H1 (cell line): ENCODE results near the gene KCNK7. TPM values are rescaled to one million over a fixed set of nuclear protein-coding genes. Genes with fewer than 3 reads are reported as not detected.
A peak's percentile ranks its signal among the peaks of the same experiment; 100 is the strongest.

Experiments used
- CTCF ChIA-PET: fragments of 300-600 bp; sonication (Branson Sonifier 250); formaldehyde crosslinking; loops from one replicate; lab custom pipeline; 2021; ENCODE audit not compliant: partially characterized antibody; lab: Charles Lee
- POLR2A ChIA-PET: fragments of 300-600 bp; sonication (Branson Sonifier 250); formaldehyde crosslinking; loops from one replicate; lab custom pipeline; 2021; ENCODE audit warnings: inconsistent platforms; ENCODE audit not compliant: partially characterized antibody; lab: Charles Lee
- DNase-seq, 2 experiments: peaks; one replicate each; pipeline versions ENCODE4 v3.0.0 to v3.0.0-alpha.2; 2010 to 2022; ENCODE audit warnings: low spot score in 2 of 2, low read depth in 1 of 2, mixed read lengths in 1 of 2
- FAIRE-seq: peaks from 2 replicates; lab custom pipeline; 2011; peaks lifted over from hg19 to GRCh38; lab: Jason Lieb, UNC
- H2AFZ ChIP-seq: 2 replicates; pipeline ENCODE4 v1.8.1; 2012; ENCODE audit warnings: low read length, inconsistent platforms
- H2AK5ac ChIP-seq: 2 replicates; pipeline ENCODE4 v1.6.1; 2013; ENCODE audit warnings: low read depth, low read length
- H2BK120ac ChIP-seq: replicated peaks from 2 replicates; pipeline ENCODE3; 2013; ENCODE audit warnings: low read depth, low read length, inconsistent platforms
- H2BK12ac ChIP-seq: 2 replicates; pipeline ENCODE4 v1.6.1; 2013; ENCODE audit warnings: low read depth, low read length
- H2BK15ac ChIP-seq: 2 replicates; pipeline ENCODE4 v1.6.1; 2013; ENCODE audit warnings: low read length
- H2BK20ac ChIP-seq: 2 replicates; pipeline ENCODE4 v1.6.1; 2013; ENCODE audit warnings: low read length
- H2BK5ac ChIP-seq: 2 replicates; pipeline ENCODE4 v1.6.1; 2013; ENCODE audit warnings: low read depth, low read length
- H3K14ac ChIP-seq: 2 replicates; pipeline ENCODE4 v1.6.1; 2013; ENCODE audit warnings: inconsistent platforms; ENCODE audit not compliant: insufficient read length
- H3K18ac ChIP-seq: 2 replicates; pipeline ENCODE4 v1.6.1; 2013; ENCODE audit warnings: low read length; ENCODE audit errors: extremely low read depth
- H3K23ac ChIP-seq: 2 replicates; pipeline ENCODE4 v1.6.1; 2013; ENCODE audit warnings: inconsistent platforms; ENCODE audit not compliant: insufficient read length
- H3K23me2 ChIP-seq: 2 replicates; pipeline ENCODE4 v1.6.1; 2013; ENCODE audit warnings: low read depth, low read length
- H3K27ac ChIP-seq: 2 replicates; pipeline ENCODE4 v1.6.1; 2011; ENCODE audit warnings: low read depth, low read length, inconsistent platforms
- H3K27me3 ChIP-seq, 4 experiments: replicated peaks in 1 of 4; 1 replicate in 1 of 4; 2 replicates in 3 of 4; pipeline versions ENCODE4 v1.6.1 to v1.8.1; 2011 to 2013; ENCODE audit warnings: low read length in 3 of 4, mild to moderate bottlenecking in 3 of 4, inconsistent platforms in 2 of 4, mixed read lengths in 2 of 4, moderate library complexity in 1 of 4; ENCODE audit not compliant: control insufficient read depth in 3 of 4, insufficient read depth in 3 of 4; ENCODE audit errors: extremely low read depth in 1 of 4
- H3K36me3 ChIP-seq, 4 experiments: 2 replicates each; pipeline versions ENCODE4 v1.6.1 to v1.8.1; 2011 to 2013; ENCODE audit warnings: mild to moderate bottlenecking in 4 of 4, low read length in 3 of 4, moderate library complexity in 2 of 4, control low read depth in 1 of 4, inconsistent platforms in 1 of 4; ENCODE audit not compliant: insufficient read depth in 4 of 4, control insufficient read depth in 2 of 4
- H3K4ac ChIP-seq: replicated peaks from 2 replicates; pipeline ENCODE3; 2013; ENCODE audit warnings: low read length, low read depth, mixed read lengths, inconsistent platforms; ENCODE audit not compliant: insufficient read length
- H3K4me1 ChIP-seq, 4 experiments: replicated peaks in 1 of 4; 1 replicate in 1 of 4; 2 replicates in 3 of 4; pipeline versions ENCODE4 v1.6.1 to v1.8.1; 2011 to 2013; ENCODE audit warnings: low read length in 3 of 4, inconsistent platforms in 2 of 4, mixed read lengths in 1 of 4; ENCODE audit not compliant: insufficient read depth in 4 of 4, control insufficient read depth in 3 of 4
- H3K4me2 ChIP-seq, 2 experiments: 2 replicates each; pipeline versions ENCODE4 v1.6.1 to v1.8.1; 2011 to 2013; ENCODE audit warnings: low read depth in 2 of 2, low read length in 2 of 2, control low read depth in 1 of 2, inconsistent platforms in 1 of 2, mild to moderate bottlenecking in 1 of 2; ENCODE audit not compliant: insufficient read depth in 1 of 2
- H3K4me3 ChIP-seq, 4 experiments: fragments of 200-600, 300-600 bp in 1 of 4; sonication (generic), shearing (Covaris generic), sonication (Bioruptor Twin) in 1 of 4; 2 replicates each; pipeline versions ENCODE4 v1.5.1 to v1.8.1; 2011 to 2016; ENCODE audit warnings: low read length in 4 of 4, low read depth in 3 of 4, control low read depth in 2 of 4, inconsistent platforms in 2 of 4, mild to moderate bottlenecking in 2 of 4, mixed read lengths in 1 of 4, moderate library complexity in 1 of 4; ENCODE audit not compliant: insufficient read depth in 2 of 4; ENCODE audit errors: extremely low read depth in 1 of 4
- H3K56ac ChIP-seq: replicated peaks from 2 replicates; pipeline ENCODE3; 2013; ENCODE audit warnings: low read depth, mild to moderate bottlenecking, mixed read lengths, low read length, inconsistent platforms; ENCODE audit not compliant: insufficient read length
- H3K79me1 ChIP-seq: 2 replicates; pipeline ENCODE4 v1.6.1; 2013; ENCODE audit warnings: low read depth, low read length, control low read depth
- H3K79me2 ChIP-seq, 2 experiments: 2 replicates each; pipeline versions ENCODE4 v1.6.1 to v1.8.1; 2012 to 2013; ENCODE audit warnings: low read length in 2 of 2, mild to moderate bottlenecking in 2 of 2, inconsistent platforms in 1 of 2; ENCODE audit not compliant: insufficient read depth in 2 of 2, control insufficient read depth in 1 of 2
- H3K9ac ChIP-seq, 4 experiments: replicated peaks in 1 of 4; 1 replicate in 1 of 4; 2 replicates in 3 of 4; pipeline versions ENCODE4 v1.6.1 to v1.8.1; 2011 to 2013; ENCODE audit warnings: low read depth in 3 of 4, low read length in 3 of 4, control low read depth in 2 of 4, mild to moderate bottlenecking in 2 of 4, moderate library complexity in 2 of 4, inconsistent platforms in 1 of 4; ENCODE audit errors: extremely low read depth in 1 of 4
- H3K9me3 ChIP-seq, 2 experiments: 2 replicates each; pipeline versions ENCODE4 v1.6.1 to v1.8.1; 2012 to 2013; ENCODE audit warnings: mild to moderate bottlenecking in 2 of 2, moderate library complexity in 2 of 2, control low read depth in 1 of 2, inconsistent platforms in 1 of 2, low read depth in 1 of 2, low read length in 1 of 2, mixed read lengths in 1 of 2; ENCODE audit not compliant: insufficient read depth in 2 of 2
- H4K20me1 ChIP-seq, 2 experiments: replicated peaks in 1 of 2; 2 replicates each; pipeline versions ENCODE3 to v1.8.1; 2011 to 2013; ENCODE audit warnings: inconsistent platforms in 2 of 2, low read length in 2 of 2, mild to moderate bottlenecking in 1 of 2; ENCODE audit not compliant: insufficient read depth in 2 of 2, control insufficient read depth in 1 of 2
- H4K5ac ChIP-seq: 2 replicates; pipeline ENCODE4 v1.6.1; 2013; ENCODE audit warnings: low read length, low read depth, mixed read lengths, inconsistent platforms; ENCODE audit not compliant: insufficient read length
- H4K8ac ChIP-seq: 2 replicates; pipeline ENCODE4 v1.8.0; 2013; ENCODE audit warnings: mild to moderate bottlenecking, moderate library complexity, low read length, inconsistent platforms; ENCODE audit not compliant: insufficient read depth; ENCODE audit errors: extremely low read depth
- H4K91ac ChIP-seq: replicated peaks from 2 replicates; pipeline ENCODE3; 2013; ENCODE audit warnings: low read length, mixed read lengths, inconsistent platforms; ENCODE audit not compliant: insufficient read length
- CBX8 ChIP-seq: fragments of 300-800, 300-1000 bp; sonication (generic); IDR thresholded peaks from 2 replicates; pipeline ENCODE4 v1.7.1; 2016; ENCODE audit warnings: low read depth, low read length, borderline replicate concordance
- FOSL1 ChIP-seq: IDR thresholded peaks from 2 replicates; pipeline ENCODE4 v1.6.1; 2011; ENCODE audit warnings: mild to moderate bottlenecking, low read depth, low read length, moderate library complexity; ENCODE audit not compliant: insufficient read depth
- GABPA ChIP-seq: IDR thresholded peaks from 2 replicates; pipeline ENCODE4 v1.6.1; 2011; ENCODE audit warnings: mild to moderate bottlenecking, low read length, moderate library complexity, borderline replicate concordance; ENCODE audit not compliant: insufficient read depth
- HDAC2 ChIP-seq, 2 experiments: fragments of 300-600 bp in 1 of 2; sonication (generic) in 1 of 2; IDR thresholded peaks; 2 replicates each; pipeline ENCODE4 v1.6.1; 2011 to 2012; ENCODE audit warnings: low read depth in 2 of 2, low read length in 2 of 2, mild to moderate bottlenecking in 2 of 2, moderate library complexity in 2 of 2, borderline replicate concordance in 1 of 2, inconsistent platforms in 1 of 2
- JUND ChIP-seq: IDR thresholded peaks from 2 replicates; pipeline ENCODE4 v1.6.1; 2011; ENCODE audit warnings: mild to moderate bottlenecking, improper control_type of control experiment, low read length
- KDM1A ChIP-seq: fragments of 200-600, 300-600 bp; sonication (generic); IDR thresholded peaks from 2 replicates; pipeline ENCODE4 v1.7.1; 2016; ENCODE audit warnings: mild to moderate bottlenecking, low read length, borderline replicate concordance
- PHF8 ChIP-seq: fragments of 200-600 bp; sonication (generic); conservative IDR thresholded peaks from 2 replicates; pipeline ENCODE4 v1.7.1; 2012; ENCODE audit warnings: low read depth, mild to moderate bottlenecking, inconsistent platforms, low read length, moderate library complexity
- SIN3A ChIP-seq, 2 experiments: IDR thresholded peaks in 1 of 2; conservative IDR thresholded peaks in 1 of 2; 2 replicates each; pipeline ENCODE4 v1.6.1; 2011 to 2012; ENCODE audit warnings: low read length in 2 of 2, improper control_type of control experiment in 1 of 2, low read depth in 1 of 2, mild to moderate bottlenecking in 1 of 2
- TAF7 ChIP-seq: optimal IDR thresholded peaks from 2 replicates; pipeline ENCODE3; 2011; ENCODE audit warnings: low read depth, mild to moderate bottlenecking, inconsistent platforms, low read length, moderate library complexity, borderline replicate concordance
- USF2 ChIP-seq: IDR thresholded peaks from 2 replicates; pipeline ENCODE4 v1.6.1; 2011; ENCODE audit warnings: low read length, improper control_type of control experiment
- WGBS, 2 experiments: shearing (Covaris generic) in 1 of 2; methylation state at CpG; one replicate each; pipeline versions ENCODE4 v1.1.6 to v1.1.7; 2013 to 2015; ENCODE audit warnings: low lambda C conversion rate in 2 of 2, mixed read lengths in 2 of 2, inconsistent platforms in 1 of 2, low coverage in 1 of 2, missing lambda C conversion rate in 1 of 2; ENCODE audit not compliant: insufficient replicate concordance in 2 of 2, insufficient coverage in 1 of 2, insufficient read length in 1 of 2; ENCODE audit errors: extremely low coverage in 1 of 2, missing lambda C conversion rate in 1 of 2; 5-methylcytosine and 5-hydroxymethylcytosine counted together
- polyA plus RNA-seq, 7 experiments: library from polyadenylated mRNA; depleted of rRNA in 3 of 7; stranded (reverse) in 5 of 7; unstranded in 2 of 7; fragments of >200 nt in 5 of 7; fragments of 200-250 nt in 2 of 7; gene quantifications; 1 replicate in 5 of 7; 2 replicates in 1 of 7; 4 replicates in 1 of 7; pipeline versions ENCODE4 v1.2.1 to v1.2.3, GENCODE V29; 2011 to 2013; ENCODE audit warnings: missing spikeins in 2 of 7, mixed read lengths in 2 of 7
- total RNA-seq: library from RNA; stranded (reverse); fragmentation: NEBNext Ultra II Directional; extraction: Animal tissue kit (Norgen Biotek cat#: 25700); gene quantifications from 2 replicates; pipeline ENCODE4 v1.2.1, GENCODE V29; 2021

Gene KCNK7
- total and polyA plus RNA-seq, 2 of the 8 experiments (the other 6 are each of a cell fraction or from before 2014, with no cell fraction given) = 0.74 to 1.0 TPM

GRCh38 chr11:65580031-65580692, 15.4 kb downstream of the KCNK7 start:
- no peak overlapping the region for H3K56ac ChIP-seq
- H3K23ac ChIP-seq = no peak overlapping the region
- no peaks in the 10 kb centered on the region for H3K79me1 ChIP-seq
- H3K9ac ChIP-seq = no peak overlapping the region
- H3K79me2 ChIP-seq = no peaks in the 10 kb centered on the region
- H2BK15ac ChIP-seq = 0 out of 2 replicates have a peak overlapping the region, but pooled peaks have one; percentile 72
- peaks cover 0 to 5% of the 10 kb centered on the region in 2 experiments for H4K20me1 ChIP-seq
- H3K18ac ChIP-seq = no peak overlapping the region
- CTCF ChIA-PET = interaction anchor here (1.5 to 14.5 kb wide), 5 partner anchors 8 to 39 kb away, joined by 5 to 162 read pairs (median 23); partner anchors contain the start of genes FAM89B and ZNRD2
- H3K27ac ChIP-seq = no peak overlapping the region
- 95% methylated on average over 19 of the region's 19 CpGs; no CpG with 5 or more reads in 1 of the 2 experiments for WGBS, 2 experiments
- no peak overlapping the region for H3K4me2 ChIP-seq
- FAIRE-seq (no peak), DNase-seq (no peak)
- no peak overlapping the region for H4K91ac ChIP-seq
- H2AFZ ChIP-seq = no peak overlapping the region
- H3K23me2 ChIP-seq = peaks cover 9% of the 10 kb centered on the region; the same call in 1 of the 2 replicates
- no peak overlapping the region for H2BK12ac ChIP-seq
- H3K36me3 ChIP-seq = no peaks in the 10 kb centered on the region
- no peak overlapping the region for H3K4ac ChIP-seq
- POLR2A ChIA-PET = interaction anchor here (0.8 to 1.4 kb wide), 4 partner anchors 8 to 280 kb away, joined by 3 read pairs; partner anchors contain the start of genes FAM89B, KCNK7 and MUS81
- H2BK20ac ChIP-seq = no peak overlapping the region
- no peak overlapping the region for H2AK5ac ChIP-seq
- H2BK120ac ChIP-seq = no peak overlapping the region
- no peak overlapping the region for H3K4me3 ChIP-seq
- peaks cover 22 to 61% (median 48%) of the 10 kb centered on the region in 4 experiments for H3K27me3 ChIP-seq
- H3K14ac ChIP-seq = no peak overlapping the region
- TF ChIP-seq SIN3A (conservative IDR thresholded peaks at IDR 0.05 in 1 of 2, IDR thresholded peaks at IDR 0.05 in 1 of 2; ENCODE audit: low read depth in 1 of 2, low read length in 2 of 2) (no peak), GABPA (no peak), HDAC2 (IDR thresholded peaks at IDR 0.05; ENCODE audit: borderline replicate concordance in 1 of 2, low read depth in 2 of 2, low read length in 2 of 2) (no peak), USF2 (no peak), FOSL1 (no peak), PHF8 (no peak), CBX8 (no peak), JUND (no peak), TAF7 (no peak), KDM1A (no peak)
- H4K5ac ChIP-seq = no peak overlapping the region
- no peak overlapping the region for H2BK5ac ChIP-seq
- no peak overlapping the region for H4K8ac ChIP-seq
- H3K4me1 ChIP-seq = peaks cover 4 to 19% (median 8%) of the 10 kb centered on the region in 4 experiments; a peak in 6 of 7 replicates
- no peaks in the 10 kb centered on the region for H3K9me3 ChIP-seq
